GM12878 (cell line): ENCODE measurements around the gene SLU7. TPM values are rescaled to one million over a fixed set of nuclear protein-coding genes. Genes with fewer than 3 reads are reported as not detected.

Experiments used
- ATAC-seq: fragments of 200-7000 bp; cut with Tn5 transposase; 3 replicates; pipeline ENCODE4 v1.9.1; 2020; ENCODE audit warnings: mild to moderate bottlenecking, moderate library complexity
- BruUV-seq: library from RNA; stranded (reverse); fragments of 400-500 nt; replicated peaks from 2 replicates; lab custom pipeline; 2021; lab: Mats Ljungman, UMichigan
- CTCF ChIA-PET: fragments of 300-600 bp; sonication (Branson Sonifier 250); formaldehyde crosslinking; extraction: SDS; loops from one replicate; lab custom pipeline; 2021; ENCODE audit warnings: inconsistent platforms; lab: Yijun Ruan, JAX
- POLR2A ChIA-PET: fragments of 350-600 bp; formaldehyde crosslinking; extraction: SDS; loops from one replicate; lab custom pipeline; 2021; ENCODE audit warnings: inconsistent platforms; lab: Charles Lee
- RAD21 ChIA-PET: fragments of 300-600 bp; sonication (Branson Sonifier 250); formaldehyde crosslinking; loops from one replicate; lab custom pipeline; 2023; ENCODE audit warnings: antibody characterized with exemption; ENCODE audit not compliant: unreplicated experiment; lab: Charles Lee
- SMC1A ChIA-PET: fragments of 300-600 bp; sonication (Branson Sonifier 250); formaldehyde crosslinking; loops from one replicate; lab custom pipeline; 2023; ENCODE audit not compliant: unreplicated experiment, uncharacterized antibody; lab: Charles Lee
- DNase-seq: peaks from one replicate; pipeline ENCODE4 v3.0.0-alpha.2; 2011; ENCODE audit warnings: low read depth, low spot score
- FAIRE-seq: peaks from 3 replicates; lab custom pipeline; 2011; peaks lifted over from hg19 to GRCh38; lab: Jason Lieb, UNC
- H2AFZ ChIP-seq: 2 replicates; pipeline ENCODE4 v1.6.0; 2011; ENCODE audit warnings: low read depth, low read length, control low read depth; ENCODE audit not compliant: control insufficient read depth
- H3K27ac ChIP-seq: 2 replicates; pipeline ENCODE4 v1.5.1; 2011; ENCODE audit warnings: control low read depth; ENCODE audit not compliant: control insufficient read depth, insufficient read depth
- H3K27me3 ChIP-seq, 2 experiments: replicated peaks in 1 of 2; 2 replicates each; pipeline versions ENCODE4 v1.6.0 to v1.6.1; 2011; ENCODE audit warnings: low read length in 1 of 2; ENCODE audit not compliant: control insufficient read depth in 2 of 2, insufficient read depth in 2 of 2
- H3K36me3 ChIP-seq, 2 experiments: 2 replicates each; pipeline ENCODE4 v1.5.1; 2011; ENCODE audit warnings: low read length in 1 of 2; ENCODE audit not compliant: control insufficient read depth in 2 of 2, insufficient read depth in 2 of 2
- H3K4me1 ChIP-seq: 2 replicates; pipeline ENCODE4 v1.6.1; 2011; ENCODE audit warnings: mild to moderate bottlenecking, low read length, moderate library complexity, mixed read lengths; ENCODE audit not compliant: control insufficient read depth, insufficient read depth
- H3K4me2 ChIP-seq: 2 replicates; pipeline ENCODE4 v1.6.0; 2011; ENCODE audit warnings: control low read depth; ENCODE audit not compliant: control insufficient read depth, insufficient read depth
- H3K4me3 ChIP-seq: fragments of 200-600 bp; sonication (generic); 2 replicates; pipeline ENCODE4 v1.5.1; 2016
- H3K79me2 ChIP-seq: 2 replicates; pipeline ENCODE4 v1.6.0; 2011; ENCODE audit warnings: low read length; ENCODE audit not compliant: control insufficient read depth, insufficient read depth
- H3K9ac ChIP-seq: 2 replicates; pipeline ENCODE4 v1.8.0; 2011; ENCODE audit warnings: low read length, control low read depth, mixed read lengths; ENCODE audit not compliant: control insufficient read depth, insufficient read depth
- H3K9me3 ChIP-seq: replicated peaks from 3 replicates; pipeline ENCODE4 v1.5.1; 2011; ENCODE audit warnings: mild to moderate bottlenecking, low read length; ENCODE audit not compliant: control insufficient read depth, insufficient read depth
- H4K20me1 ChIP-seq: 2 replicates; pipeline ENCODE4 v1.6.0; 2011; ENCODE audit not compliant: control insufficient read depth, insufficient read depth
- BACH1 ChIP-seq: fragments of 450-650 bp; IDR thresholded peaks from 2 replicates; pipeline ENCODE4 v1.6.1; 2017; ENCODE audit warnings: mild to moderate bottlenecking, borderline replicate concordance
- ELK1 ChIP-seq: IDR thresholded peaks from 2 replicates; pipeline ENCODE4 v1.6.1; 2012; ENCODE audit warnings: low read depth, low read length, improper control_type of control experiment
- ESRRA ChIP-seq: IDR thresholded peaks from 2 replicates; pipeline ENCODE4 v1.6.1; 2012; ENCODE audit warnings: mild to moderate bottlenecking, low read length, improper control_type of control experiment
- HDAC6 ChIP-seq: fragments of 200-600 bp; sonication (generic); IDR thresholded peaks from one replicate; pipeline ENCODE4 v1.8.0; 2017; ENCODE audit warnings: antibody characterized with exemption; ENCODE audit not compliant: unreplicated experiment
- KDM1A ChIP-seq: fragments of 200-600 bp; sonication (generic); IDR thresholded peaks from 2 replicates; pipeline ENCODE4 v1.6.1; 2016; ENCODE audit warnings: borderline replicate concordance
- LARP7 ChIP-seq: fragments of 450-650 bp; IDR thresholded peaks from 2 replicates; pipeline ENCODE4 v1.6.1; 2017; ENCODE audit warnings: mild to moderate bottlenecking
- MTA2 ChIP-seq: fragments of 450-650 bp; IDR thresholded peaks from 2 replicates; pipeline ENCODE4 v1.6.1; 2016; ENCODE audit warnings: low read depth, mild to moderate bottlenecking, moderate library complexity
- MTA3 ChIP-seq: IDR thresholded peaks from 2 replicates; pipeline ENCODE4 v1.6.1; 2012; ENCODE audit warnings: low read length, inconsistent platforms, borderline replicate concordance
- RAD51 ChIP-seq: fragments of 450-650 bp; IDR thresholded peaks from 2 replicates; pipeline ENCODE4 v1.6.1; 2016; ENCODE audit warnings: moderate library complexity, mild to moderate bottlenecking, inconsistent platforms
- RFX5 ChIP-seq: IDR thresholded peaks from 2 replicates; pipeline ENCODE4 v1.6.1; 2011; ENCODE audit warnings: low read depth, low read length, improper control_type of control experiment
- SPI1 ChIP-seq: IDR thresholded peaks from 2 replicates; pipeline ENCODE4 v1.6.1; 2011; ENCODE audit warnings: low read depth, mild to moderate bottlenecking, low read length, moderate library complexity, borderline replicate concordance; ENCODE audit not compliant: insufficient read depth
- TCF7 ChIP-seq: IDR thresholded peaks from 2 replicates; pipeline ENCODE4 v1.6.1; 2014; ENCODE audit warnings: antibody characterized with exemption, borderline replicate concordance
- WGBS: methylation state at CpG from one replicate; pipeline ENCODE4 v1.1.6; 2016; ENCODE audit warnings: low lambda C conversion rate; ENCODE audit not compliant: insufficient replicate concordance, insufficient coverage; ENCODE audit errors: missing lambda C conversion rate; 5-methylcytosine and 5-hydroxymethylcytosine counted together
- in situ Hi-C: fragments of 300-500 bp; cut with MboI; formaldehyde crosslinking; loops from 9 replicates; pipeline ENCODE4 v1.14.3; 2018; ENCODE audit warnings: mixed read lengths
- intact Hi-C: fragments of 100-400 bp; cut with micrococcal nuclease; formaldehyde crosslinking; loops from one replicate; pipeline ENCODE4 v1.14.2; 2022; ENCODE audit not compliant: unreplicated experiment
- polyA plus RNA-seq, 11 experiments: library from polyadenylated mRNA; depleted of rRNA in 4 of 11; unstranded in 6 of 11; stranded (reverse) in 5 of 11; fragments of >200 nt; fragmentation: Nextera tagmentation in 4 of 11; fragmentation: Illumina TruSeq in 1 of 11; extraction: Ambion mirVana in 4 of 11; extraction: Trizol in 1 of 11; gene quantifications; 1 replicate in 1 of 11; 2 replicates in 10 of 11; pipeline versions ENCODE4 v1.2.1 to v1.2.3, GENCODE V29; 2011 to 2016; ENCODE audit warnings: inconsistent platforms in 2 of 11, missing spikeins in 2 of 11, low read depth in 1 of 11
- total RNA-seq, 4 experiments: library from RNA; depleted of rRNA in 3 of 4; stranded (reverse); fragments of >200 nt in 3 of 4; fragmentation: Illumina TruSeq in 1 of 4; extraction: Trizol in 1 of 4; gene quantifications; 2 replicates each; pipeline versions ENCODE4 v1.2.1 to v1.2.3, GENCODE V29; 2013 to 2021

SLU7 gene
- total and polyA plus RNA-seq, 10 of the 15 experiments (the other 5 are each of a cell fraction or from before 2014, with no cell fraction given): 32.7 to 55.2 (median 46.6) TPM

GRCh38 chr5:160448886-160449285 lies 30.0 kb upstream of the SLU7 start:
- BruUV-seq: no TSS peak
- intact Hi-C loops: no loop called here
- ATAC-seq (no peak), DNase-seq (no peak), FAIRE-seq (no peak)
- H3K9ac ChIP-seq: no peak overlapping the region
- POLR2A ChIA-PET: interaction anchor here (0.6 to 3.7 kb wide), 6 partner anchors 9 to 335 kb away, joined by 3 to 34 read pairs (median 6); no protein-coding TSS in a partner anchor
- SMC1A ChIA-PET: interaction anchor here (0.7 to 4.9 kb wide), 5 partner anchors 10 to 30 kb away, joined by 3 to 81 read pairs (median 3); partner anchors contain the start of gene SLU7
- peaks cover 8% of the 10 kb centered on the region for H3K9me3 ChIP-seq
- no peak overlapping the region for H3K4me3 ChIP-seq
- peaks cover 51% of the 10 kb centered on the region for H3K4me1 ChIP-seq
- H3K36me3 ChIP-seq: no peaks in the 10 kb centered on the region
- H3K79me2 ChIP-seq: peaks cover 3% of the 10 kb centered on the region
- TF ChIP-seq MTA3: no peak
- no peak for TF ChIP-seq RFX5
- TF ChIP-seq MTA2: no peak
- TF ChIP-seq ESRRA: no peak
- TF ChIP-seq SPI1: no peak
- no peak for TF ChIP-seq RAD51
- no peak for TF ChIP-seq ELK1
- TF ChIP-seq TCF7: no peak
- TF ChIP-seq LARP7: no peak
- TF ChIP-seq HDAC6: no peak
- TF ChIP-seq BACH1: no peak
- TF ChIP-seq KDM1A: no peak
- TF ChIP-seq, all 136 proteins: peak for 0
- ChIA-PET RAD21 (interaction anchor here (1.1 to 5.1 kb wide), 6 partner anchors 10 to 29 kb away, joined by 3 to 67 read pairs (median 8); no protein-coding TSS in a partner anchor), CTCF (interaction anchor here (0.8 to 1.5 kb wide), 6 partner anchors 8 to 57 kb away, joined by 3 to 6 read pairs (median 4); no protein-coding TSS in a partner anchor)
- in situ Hi-C loops: no loop called here
- Histone ChIP-seq H3K27ac (no peak overlapping the region), H2AFZ (no peak overlapping the region), H4K20me1 (no peaks in the 10 kb centered on the region), H3K4me2 (no peak overlapping the region), H3K27me3 (no peaks in the 10 kb centered on the region)
- WGBS: 94% methylated on average over 1 of the region's 1 CpG
